H9 (cell line): ENCODE measurements around the gene CLRN1. TPM values are rescaled to one million over a fixed set of nuclear protein-coding genes. Genes with fewer than 3 reads are reported as not detected.

Experiments used
- DNase-seq: peaks from one replicate; pipeline ENCODE4 v3.0.0-alpha.2; 2017
- H2AFZ ChIP-seq: one replicate; pipeline ENCODE4 v1.6.1; 2013; ENCODE audit warnings: mild to moderate bottlenecking, low read length, control low read depth, moderate library complexity
- H2AK5ac ChIP-seq: 2 replicates; pipeline ENCODE4 v1.6.1; 2013; ENCODE audit warnings: low read length, control low read depth, mixed read lengths; ENCODE audit not compliant: insufficient read length
- H2BK120ac ChIP-seq: one replicate; pipeline ENCODE4 v1.6.1; 2013; ENCODE audit warnings: low read depth, mild to moderate bottlenecking, low read length, control low read depth, inconsistent platforms; ENCODE audit not compliant: poor library complexity, severe bottlenecking
- H2BK12ac ChIP-seq: 2 replicates; pipeline ENCODE4 v1.6.1; 2013; ENCODE audit warnings: low read length, control low read depth, mixed read lengths, low read depth; ENCODE audit not compliant: insufficient read length
- H2BK15ac ChIP-seq: 2 replicates; pipeline ENCODE4 v1.6.1; 2013; ENCODE audit warnings: low read depth, low read length, control low read depth
- H2BK20ac ChIP-seq: one replicate; pipeline ENCODE4 v1.6.1; 2013; ENCODE audit warnings: low read depth, mild to moderate bottlenecking, low read length, control low read depth, inconsistent platforms; ENCODE audit not compliant: poor library complexity, severe bottlenecking
- H2BK5ac ChIP-seq: 2 replicates; pipeline ENCODE4 v1.6.1; 2013; ENCODE audit warnings: low read length, control low read depth, mixed read lengths; ENCODE audit not compliant: insufficient read length
- H3K14ac ChIP-seq: 2 replicates; pipeline ENCODE4 v1.6.1; 2013; ENCODE audit warnings: low read length, control low read depth; ENCODE audit not compliant: insufficient read depth
- H3K18ac ChIP-seq: 2 replicates; pipeline ENCODE4 v1.6.1; 2013; ENCODE audit warnings: low read depth, mild to moderate bottlenecking, mixed read lengths, low read length, control low read depth; ENCODE audit not compliant: insufficient read length
- H3K23ac ChIP-seq: 2 replicates; pipeline ENCODE4 v1.6.1; 2013; ENCODE audit warnings: low read length, control low read depth, mixed read lengths, low read depth; ENCODE audit not compliant: insufficient read length
- H3K23me2 ChIP-seq: 2 replicates; pipeline ENCODE4 v1.6.1; 2013; ENCODE audit warnings: low read depth, mild to moderate bottlenecking, mixed read lengths, low read length, control low read depth; ENCODE audit not compliant: insufficient read length, poor library complexity, severe bottlenecking
- H3K27ac ChIP-seq: 2 replicates; pipeline ENCODE4 v1.5.1; 2013; ENCODE audit warnings: low read length, control low read depth, mixed read lengths, low read depth; ENCODE audit not compliant: insufficient read length
- H3K27me3 ChIP-seq: 2 replicates; pipeline ENCODE4 v1.6.1; 2013; ENCODE audit warnings: low read length, control low read depth, inconsistent platforms; ENCODE audit not compliant: insufficient read depth
- H3K4ac ChIP-seq: 2 replicates; pipeline ENCODE4 v1.6.1; 2013; ENCODE audit warnings: low read depth, mild to moderate bottlenecking, control low read depth, inconsistent platforms, low read length, moderate library complexity
- H3K4me1 ChIP-seq: 2 replicates; pipeline ENCODE4 v1.6.1; 2013; ENCODE audit warnings: low read length, control low read depth, inconsistent platforms; ENCODE audit not compliant: insufficient read depth
- H3K4me2 ChIP-seq: 2 replicates; pipeline ENCODE4 v1.6.1; 2013; ENCODE audit warnings: low read length, control low read depth, mixed read lengths; ENCODE audit not compliant: insufficient read length, insufficient read depth
- H3K56ac ChIP-seq: 2 replicates; pipeline ENCODE4 v1.6.1; 2013; ENCODE audit warnings: low read depth, mild to moderate bottlenecking, mixed read lengths, low read length, control low read depth; ENCODE audit not compliant: insufficient read length
- H3K79me1 ChIP-seq: 2 replicates; pipeline ENCODE4 v1.6.1; 2013; ENCODE audit warnings: low read depth, mild to moderate bottlenecking, moderate library complexity, low read length, control low read depth, inconsistent platforms; ENCODE audit not compliant: insufficient read depth, poor library complexity, severe bottlenecking
- H3K79me2 ChIP-seq: 2 replicates; pipeline ENCODE4 v1.6.1; 2013; ENCODE audit warnings: low read length, control low read depth, inconsistent platforms; ENCODE audit not compliant: insufficient read depth
- H3K9ac ChIP-seq: 2 replicates; pipeline ENCODE4 v1.6.1; 2013; ENCODE audit warnings: low read length, control low read depth, mixed read lengths; ENCODE audit not compliant: insufficient read length; ENCODE audit errors: extremely low read depth
- H3K9me3 ChIP-seq: one replicate; pipeline ENCODE4 v1.6.1; 2013; ENCODE audit warnings: low read depth, low read length, inconsistent platforms; ENCODE audit not compliant: control insufficient read depth
- H3T11ph ChIP-seq: one replicate; pipeline ENCODE4 v1.6.1; 2013; ENCODE audit warnings: mild to moderate bottlenecking, low read length, control low read depth, inconsistent platforms
- H4K20me1 ChIP-seq: one replicate; pipeline ENCODE4 v1.6.1; 2013; ENCODE audit not compliant: control insufficient read depth, insufficient read length, insufficient read depth
- H4K5ac ChIP-seq: 2 replicates; pipeline ENCODE4 v1.6.1; 2013; ENCODE audit warnings: low read depth, mild to moderate bottlenecking, mixed read lengths, low read length, control low read depth; ENCODE audit not compliant: insufficient read length
- H4K8ac ChIP-seq: replicated peaks from 2 replicates; pipeline ENCODE4 v1.6.1; 2013; ENCODE audit warnings: low read length, control low read depth, mixed read lengths, low read depth; ENCODE audit not compliant: insufficient read length
- H4K91ac ChIP-seq: 2 replicates; pipeline ENCODE4 v1.6.1; 2013; ENCODE audit warnings: low read depth, mild to moderate bottlenecking, moderate library complexity, mixed read lengths, low read length, control low read depth; ENCODE audit not compliant: insufficient read length
- H3K27ac Mint-ChIP-seq, 3 experiments: 2 replicates in 2 of 3; 3 replicates in 1 of 3; pipeline ENCODE4 v1.8.0; 2020 to 2021; ENCODE audit warnings: mixed read lengths in 3 of 3, mild to moderate bottlenecking in 1 of 3, moderate library complexity in 1 of 3
- H3K27me3 Mint-ChIP-seq: 2 replicates; pipeline ENCODE4 v1.8.0; 2021; ENCODE audit warnings: low read depth, mild to moderate bottlenecking, moderate library complexity, mixed read lengths
- H3K36me3 Mint-ChIP-seq, 3 experiments: 2 replicates in 2 of 3; 3 replicates in 1 of 3; pipeline ENCODE4 v1.8.0; 2020 to 2021; ENCODE audit warnings: low read depth in 3 of 3, mixed read lengths in 3 of 3; ENCODE audit not compliant: insufficient read depth in 1 of 3
- H3K4me1 Mint-ChIP-seq, 2 experiments: 2 replicates each; pipeline ENCODE4 v1.8.0; 2020; ENCODE audit warnings: mixed read lengths in 2 of 2
- H3K4me3 Mint-ChIP-seq, 2 experiments: 2 replicates in 1 of 2; 3 replicates in 1 of 2; pipeline ENCODE4 v1.8.0; 2020 to 2021; ENCODE audit warnings: mild to moderate bottlenecking in 2 of 2, mixed read lengths in 2 of 2, moderate library complexity in 1 of 2
- H3K9me3 Mint-ChIP-seq, 2 experiments: 2 replicates in 1 of 2; 3 replicates in 1 of 2; pipeline ENCODE4 v1.8.0; 2020; ENCODE audit warnings: mild to moderate bottlenecking in 2 of 2, mixed read lengths in 2 of 2, moderate library complexity in 1 of 2
- CTCF ChIP-seq: fragments of 200-600 bp; sonication (generic); conservative IDR thresholded peaks from 3 replicates; pipeline ENCODE4 v1.8.0; 2021; ENCODE audit warnings: antibody characterized with exemption, mild to moderate bottlenecking
- WGBS: extraction: QIAGEN DNeasy Blood & Tissue Kit; methylation state at CpG from one replicate; pipeline ENCODE4 v1.1.7; 2013; ENCODE audit warnings: missing lambda C conversion rate, low lambda C conversion rate, mixed read lengths; ENCODE audit not compliant: insufficient read length; ENCODE audit errors: extremely low coverage; 5-methylcytosine and 5-hydroxymethylcytosine counted together
- total RNA-seq: library from RNA; stranded (reverse); gene quantifications from 2 replicates; pipeline ENCODE4 v1.2.1, GENCODE V29; 2021

The CLRN1 gene
- total RNA-seq, 1 experiment from 2014 or later: not detected

- no peak overlapping the region for H3K27ac ChIP-seq
- no peaks in the 10 kb centered on the region for H3K27me3 ChIP-seq
- H3K27ac Mint-ChIP-seq: peak overlapping the region in 1 of 3 experiments; percentile 55; a peak in 2 of 7 replicates
- H3T11ph ChIP-seq: no peak overlapping the region
- no peak overlapping the region for H2BK120ac ChIP-seq
- TF ChIP-seq CTCF: no peak
- H3K23ac ChIP-seq: no peak overlapping the region
- H2BK5ac ChIP-seq: no peak overlapping the region
- H4K20me1 ChIP-seq: no peaks in the 10 kb centered on the region
- no peak overlapping the region for H2BK20ac ChIP-seq
- peaks cover 29 to 37% of the 10 kb centered on the region in 2 experiments for H3K4me1 Mint-ChIP-seq
- no peak overlapping the region for H3K14ac ChIP-seq
- no peak for DNase-seq
- no peaks in the 10 kb centered on the region for H3K9me3 Mint-ChIP-seq
- H3K79me1 ChIP-seq: no peaks in the 10 kb centered on the region
- no peak overlapping the region for H4K91ac ChIP-seq
- H3K4ac ChIP-seq: no peak overlapping the region
- no peak overlapping the region for H2BK12ac ChIP-seq
- H3K9ac ChIP-seq: no peak overlapping the region
- H3K4me3 Mint-ChIP-seq: no peak overlapping the region
- no peaks in the 10 kb centered on the region for H3K23me2 ChIP-seq
- no peaks in the 10 kb centered on the region for H3K27me3 Mint-ChIP-seq
- no peak overlapping the region for H4K5ac ChIP-seq
- no peak overlapping the region for H2BK15ac ChIP-seq
- H2AFZ ChIP-seq: no peak overlapping the region
- H3K4me2 ChIP-seq: no peak overlapping the region
- no peak overlapping the region for H4K8ac ChIP-seq
- no peak overlapping the region for H3K18ac ChIP-seq
- no peak overlapping the region for H2AK5ac ChIP-seq
- no peaks in the 10 kb centered on the region for H3K9me3 ChIP-seq
- H3K56ac ChIP-seq: no peak overlapping the region
- no peaks in the 10 kb centered on the region for H3K79me2 ChIP-seq
- H3K4me1 ChIP-seq: peaks cover 11% of the 10 kb centered on the region; the same call in 1 of the 2 replicates
- H3K36me3 Mint-ChIP-seq: no peaks in the 10 kb centered on the region
- WGBS: no CpG with 5 or more reads among the region's 6 CpGs
These were observed 1.7 kb downstream of the CLRN1 start for GRCh38 chr3:150970665-150971324.
